HCT116 (cell line): ENCODE results near the gene CDKN2B-AS1. TPM values are rescaled to one million over a fixed set of nuclear protein-coding genes. Genes with fewer than 3 reads are reported as not detected.
A peak's percentile ranks its signal among the peaks of the same experiment; 100 is the strongest.

Source experiments
- ATAC-seq: fragments of 200-7000 bp; cut with Tn5 transposase; 2 replicates; pipeline ENCODE4 v1.9.1; 2020; ENCODE audit warnings: mild to moderate bottlenecking, moderate library complexity
- BruUV-seq: library from RNA; stranded (reverse); fragments of 400-500 nt; replicated peaks from 2 replicates; lab custom pipeline; 2021; lab: Mats Ljungman, UMichigan
- CTCF ChIA-PET: fragments of 300-600 bp; sonication (Branson Sonifier 250); formaldehyde crosslinking; loops from one replicate; lab custom pipeline; 2021; ENCODE audit warnings: antibody characterized with exemption; lab: Charles Lee
- POLR2A ChIA-PET: fragments of 300-600, 350-600 bp; sonication (Branson Sonifier 250); formaldehyde crosslinking; loops from one replicate; lab custom pipeline; 2021; ENCODE audit warnings: antibody characterized with exemption; lab: Charles Lee
- RAD21 ChIA-PET, 2 experiments: fragments of 300-600 bp; sonication (Branson Sonifier 250); formaldehyde crosslinking; loops; one replicate each; lab custom pipeline; 2023; ENCODE audit warnings: low total read pairs in 2 of 2; ENCODE audit not compliant: uncharacterized antibody in 2 of 2, unreplicated experiment in 2 of 2, low non-redundant PET in 1 of 2; lab: Charles Lee
- DNase-seq: peaks from one replicate; pipeline ENCODE4 v3.0.0-alpha.2; 2010; ENCODE audit warnings: low read depth, low spot score
- H2AFZ ChIP-seq: fragments of 200-600 bp; shearing (Covaris generic), sonication (generic); 2 replicates; pipeline ENCODE4 v1.6.1; 2017; ENCODE audit warnings: low read depth, mixed run types, mixed read lengths, antibody characterized with exemption, low read length; ENCODE audit not compliant: poor library complexity, severe bottlenecking
- H3K27ac ChIP-seq: 2 replicates; pipeline ENCODE4 v1.5.1; 2012; ENCODE audit warnings: low read depth, low read length
- H3K27me3 ChIP-seq: fragments of 200-600 bp; sonication (generic); 2 replicates; pipeline ENCODE4 v1.6.1; 2016; ENCODE audit warnings: mixed run types, low read length, mixed read lengths; ENCODE audit not compliant: insufficient read depth
- H3K36me3 ChIP-seq, 2 experiments: fragments of 200-500 bp in 1 of 2; fragments of 200-600 bp in 1 of 2; sonication (Bioruptor generic) in 1 of 2; sonication (generic) in 1 of 2; 2 replicates each; pipeline versions ENCODE4 v1.5.1 to v1.6.1; 2014 to 2016; ENCODE audit warnings: low read length in 2 of 2, inconsistent platforms in 1 of 2, mixed read lengths in 1 of 2, mixed run types in 1 of 2; ENCODE audit not compliant: insufficient read depth in 2 of 2, control insufficient read depth in 1 of 2
- H3K4me1 ChIP-seq, 2 experiments: fragments of 200-600 bp in 1 of 2; sonication (generic) in 1 of 2; 2 replicates each; pipeline versions ENCODE4 v1.5.1 to v1.6.1; 2012 to 2017; ENCODE audit warnings: low read length in 2 of 2, inconsistent platforms in 1 of 2, mild to moderate bottlenecking in 1 of 2, mixed read lengths in 1 of 2, mixed run types in 1 of 2, moderate library complexity in 1 of 2; ENCODE audit not compliant: insufficient read depth in 2 of 2, control insufficient read depth in 1 of 2
- H3K4me2 ChIP-seq: fragments of 200-600 bp; sonication (generic); 2 replicates; pipeline ENCODE4 v1.6.1; 2017; ENCODE audit warnings: mixed run types, low read length, mixed read lengths
- H3K4me3 ChIP-seq, 2 experiments: fragments of 200-600 bp in 1 of 2; sonication (generic) in 1 of 2; replicated peaks in 1 of 2; 2 replicates each; pipeline ENCODE4 v1.5.1; 2011 to 2016; ENCODE audit warnings: low read length in 2 of 2, control low read depth in 1 of 2, low read depth in 1 of 2, mild to moderate bottlenecking in 1 of 2, mixed read lengths in 1 of 2, mixed run types in 1 of 2
- H3K79me2 ChIP-seq: fragments of 200-600 bp; sonication (generic); 2 replicates; pipeline ENCODE4 v1.6.1; 2017; ENCODE audit warnings: mild to moderate bottlenecking, mixed run types, low read length, moderate library complexity, mixed read lengths; ENCODE audit not compliant: insufficient read depth
- H3K9ac ChIP-seq: fragments of 200-600 bp; sonication (generic); 2 replicates; pipeline ENCODE4 v1.6.1; 2016; ENCODE audit warnings: low read length, mixed read lengths
- H3K9me2 ChIP-seq: fragments of 200-600 bp; sonication (generic), shearing (Covaris generic); 2 replicates; pipeline ENCODE4 v1.6.1; 2017; ENCODE audit warnings: mixed run types, mild to moderate bottlenecking, moderate library complexity; ENCODE audit not compliant: insufficient read depth
- H3K9me3 ChIP-seq, 2 experiments: fragments of 200-500 bp in 1 of 2; fragments of 200-600 bp in 1 of 2; sonication (Bioruptor generic) in 1 of 2; sonication (generic) in 1 of 2; 2 replicates each; pipeline ENCODE4 v1.6.1; 2014 to 2017; ENCODE audit warnings: low read length in 2 of 2, mixed read lengths in 2 of 2, inconsistent platforms in 1 of 2, low read depth in 1 of 2, mild to moderate bottlenecking in 1 of 2, mixed run types in 1 of 2, moderate library complexity in 1 of 2; ENCODE audit not compliant: control insufficient read depth in 1 of 2, insufficient read depth in 1 of 2
- H4K20me1 ChIP-seq: fragments of 200-600 bp; sonication (generic), shearing (Covaris generic); 2 replicates; pipeline ENCODE4 v1.6.1; 2017; ENCODE audit warnings: mixed run types, mild to moderate bottlenecking, moderate library complexity; ENCODE audit not compliant: insufficient read depth
- CEBPB ChIP-seq: IDR thresholded peaks from 2 replicates; pipeline ENCODE4 v1.6.1; 2012; ENCODE audit warnings: low read depth
- EGR1 ChIP-seq: IDR thresholded peaks from 2 replicates; pipeline ENCODE4 v1.6.1; 2012; ENCODE audit warnings: low read depth
- EZH2 ChIP-seq: fragments of 200-600 bp; sonication (generic); IDR thresholded peaks from 2 replicates; pipeline ENCODE4 v1.6.1; 2017; ENCODE audit warnings: antibody characterized with exemption, mixed run types
- FOSL1 ChIP-seq: IDR thresholded peaks from 2 replicates; pipeline ENCODE4 v1.6.1; 2012; ENCODE audit warnings: low read depth
- JUND ChIP-seq: IDR thresholded peaks from 2 replicates; pipeline ENCODE4 v1.6.1; 2012
- POLR2AphosphoS5 ChIP-seq: IDR thresholded peaks from 2 replicates; pipeline ENCODE4 v1.6.1; 2011; ENCODE audit warnings: mild to moderate bottlenecking, low read depth, low read length, moderate library complexity
- SIN3A ChIP-seq: IDR thresholded peaks from 2 replicates; pipeline ENCODE4 v1.6.1; 2012; ENCODE audit warnings: low read depth
- SP1 ChIP-seq: IDR thresholded peaks from 2 replicates; pipeline ENCODE4 v1.6.1; 2012; ENCODE audit warnings: low read depth
- SRF ChIP-seq: IDR thresholded peaks from 2 replicates; pipeline ENCODE4 v1.6.1; 2012; ENCODE audit warnings: low read depth
- ZFX ChIP-seq: fragments of 450-650 bp; IDR thresholded peaks from 2 replicates; pipeline ENCODE4 v1.6.1; 2017
- intact Hi-C: fragments of 100-400 bp; cut with micrococcal nuclease; formaldehyde crosslinking; loops from 2 replicates; pipeline ENCODE4 v1.10.0; 2022
- total RNA-seq: library from RNA; stranded (reverse); gene quantifications from one replicate; pipeline ENCODE4 v1.2.1, GENCODE V29; 2021; ENCODE audit not compliant: unreplicated experiment
- TF ChIP-seq, protein P1 (sequence below): IDR thresholded peaks from 2 replicates; pipeline ENCODE4 v1.6.1; 2012
- TF ChIP-seq, protein P2 (sequence below): IDR thresholded peaks from 2 replicates; pipeline ENCODE4 v1.6.1; 2012
- TF ChIP-seq, protein P3 (sequence below): IDR thresholded peaks from 2 replicates; pipeline ENCODE4 v1.6.1; 2011; ENCODE audit warnings: mild to moderate bottlenecking, low read length, moderate library complexity; ENCODE audit not compliant: insufficient replicate concordance; ENCODE audit errors: extremely low read depth

Gene CDKN2B-AS1
- total RNA-seq, 1 experiment from 2014 or later: 1.7 TPM

DNA sequence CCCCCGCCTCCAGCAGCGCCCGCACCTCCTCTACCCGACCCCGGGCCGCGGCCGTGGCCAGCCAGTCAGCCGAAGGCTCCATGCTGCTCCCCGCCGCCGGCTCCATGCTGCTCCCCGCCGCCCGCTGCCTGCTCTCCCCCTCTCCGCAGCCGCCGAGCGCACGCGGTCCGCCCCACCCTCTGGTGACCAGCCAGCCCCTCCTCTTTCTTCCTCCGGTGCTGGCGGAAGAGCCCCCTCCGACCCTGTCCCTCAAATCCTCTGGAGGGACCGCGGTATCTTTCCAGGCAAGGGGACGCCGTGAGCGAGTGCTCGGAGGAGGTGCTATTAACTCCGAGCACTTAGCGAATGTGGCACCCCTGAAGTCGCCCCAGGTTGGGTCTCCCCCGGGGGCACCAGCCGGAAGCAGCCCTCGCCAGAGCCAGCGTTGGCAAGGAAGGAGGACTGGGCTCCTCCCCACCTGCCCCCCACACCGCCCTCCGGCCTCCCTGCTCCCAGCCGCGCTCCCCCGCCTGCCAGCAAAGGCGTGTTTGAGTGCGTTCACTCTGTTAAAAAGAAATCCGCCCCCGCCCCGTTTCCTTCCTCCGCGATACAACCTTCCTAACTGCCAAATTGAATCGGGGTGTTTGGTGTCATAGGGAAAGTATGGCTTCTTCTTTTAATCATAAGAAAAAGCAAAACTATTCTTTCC, 19.7 kb upstream of the CDKN2B-AS1 start (continued):
- TF ChIP-seq CEBPB (no peak), SRF (no peak), EGR1 (peak; percentile 66; the same call in 1 of the 2 replicates)
- TF ChIP-seq, protein P1, sequence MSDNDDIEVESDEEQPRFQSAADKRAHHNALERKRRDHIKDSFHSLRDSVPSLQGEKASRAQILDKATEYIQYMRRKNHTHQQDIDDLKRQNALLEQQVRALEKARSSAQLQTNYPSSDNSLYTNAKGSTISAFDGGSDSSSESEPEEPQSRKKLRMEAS: peak; percentile 86

DNA sequence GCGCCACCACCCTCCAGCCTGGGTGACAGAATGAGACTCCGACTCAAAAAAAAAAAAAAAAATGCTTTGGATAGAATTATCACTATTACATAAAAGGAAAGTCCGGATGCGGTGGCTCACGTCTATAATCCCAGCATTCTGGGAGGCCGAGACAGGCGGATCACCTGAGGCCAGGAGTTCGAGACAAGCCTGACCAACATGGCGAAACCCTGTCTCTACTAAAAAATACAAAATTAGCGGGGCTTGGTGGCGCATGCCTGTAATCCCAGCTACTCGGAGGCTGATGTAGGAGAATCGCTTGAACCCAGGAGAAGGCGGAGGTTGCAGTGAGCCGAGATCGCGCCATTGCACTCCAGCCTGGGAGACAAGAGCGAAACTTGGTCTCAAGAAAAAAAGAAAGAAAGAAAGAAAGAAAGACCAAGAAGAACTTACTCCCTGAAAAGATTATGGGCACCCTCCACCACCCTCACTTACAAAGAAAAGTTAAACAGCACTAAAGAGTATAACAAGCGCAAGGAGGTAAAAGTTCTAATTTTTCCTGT, 18.2 kb upstream of the CDKN2B-AS1 start:
- no peaks in the 10 kb centered on the region for H3K9me2 ChIP-seq
- H3K4me1 ChIP-seq: peaks cover 0 to 11% of the 10 kb centered on the region in 2 experiments; a peak in 2 of 4 replicates
- no peak overlapping the region for H2AFZ ChIP-seq
- ATAC-seq: no peak
- H3K9ac ChIP-seq: no peak overlapping the region
- intact Hi-C loops: no loop called here
- DNase-seq: no peak
- POLR2A ChIA-PET: interaction anchor here (0.8 to 1.0 kb wide), 2 partner anchors 11 to 32 kb away, joined by 4 to 6 read pairs; no protein-coding TSS in a partner anchor
- CTCF ChIA-PET: no interaction called here
- H3K27me3 ChIP-seq: no peaks in the 10 kb centered on the region
- no peak overlapping the region for H3K27ac ChIP-seq
- RAD21 ChIA-PET: no interaction called here
- no peak overlapping the region; a peak in 1 of 4 replicates for H3K4me3 ChIP-seq
- H3K36me3 ChIP-seq: no peaks in the 10 kb centered on the region
- H3K79me2 ChIP-seq: peaks cover 45% of the 10 kb centered on the region
- no TSS peak for BruUV-seq
- TF ChIP-seq EGR1 (no peak), FOSL1 (no peak), SIN3A (no peak), POLR2AphosphoS5 (no peak), JUND (no peak), ZFX (no peak), SP1 (no peak), EZH2 (no peak)
- TF ChIP-seq, protein P2, sequence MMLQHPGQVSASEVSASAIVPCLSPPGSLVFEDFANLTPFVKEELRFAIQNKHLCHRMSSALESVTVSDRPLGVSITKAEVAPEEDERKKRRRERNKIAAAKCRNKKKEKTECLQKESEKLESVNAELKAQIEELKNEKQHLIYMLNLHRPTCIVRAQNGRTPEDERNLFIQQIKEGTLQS: no peak
- TF ChIP-seq, protein P3, sequence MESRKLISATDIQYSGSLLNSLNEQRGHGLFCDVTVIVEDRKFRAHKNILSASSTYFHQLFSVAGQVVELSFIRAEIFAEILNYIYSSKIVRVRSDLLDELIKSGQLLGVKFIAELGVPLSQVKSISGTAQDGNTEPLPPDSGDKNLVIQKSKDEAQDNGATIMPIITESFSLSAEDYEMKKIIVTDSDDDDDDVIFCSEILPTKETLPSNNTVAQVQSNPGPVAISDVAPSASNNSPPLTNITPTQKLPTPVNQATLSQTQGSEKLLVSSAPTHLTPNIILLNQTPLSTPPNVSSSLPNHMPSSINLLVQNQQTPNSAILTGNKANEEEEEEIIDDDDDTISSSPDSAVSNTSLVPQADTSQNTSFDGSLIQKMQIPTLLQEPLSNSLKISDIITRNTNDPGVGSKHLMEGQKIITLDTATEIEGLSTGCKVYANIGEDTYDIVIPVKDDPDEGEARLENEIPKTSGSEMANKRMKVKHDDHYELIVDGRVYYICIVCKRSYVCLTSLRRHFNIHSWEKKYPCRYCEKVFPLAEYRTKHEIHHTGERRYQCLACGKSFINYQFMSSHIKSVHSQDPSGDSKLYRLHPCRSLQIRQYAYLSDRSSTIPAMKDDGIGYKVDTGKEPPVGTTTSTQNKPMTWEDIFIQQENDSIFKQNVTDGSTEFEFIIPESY: no peak
- TF ChIP-seq, protein P1: no peak
- H3K4me2 ChIP-seq: peak overlapping the region; percentile 86; the same call in 1 of the 2 replicates
- no peaks in the 10 kb centered on the region for H4K20me1 ChIP-seq
- H3K9me3 ChIP-seq: no peaks in the 10 kb centered on the region
